Liver (tissue), 9 donors: ENCODE results near the gene IFRD2. TPM values are rescaled to one million over a fixed set of nuclear protein-coding genes. Genes with fewer than 3 reads are reported as not detected.

Experiments used
- DNase-seq: peaks from one replicate; pipeline ENCODE4 v3.0.0-alpha.2; 2017; ENCODE audit warnings: low spot score
- H3K27ac ChIP-seq, 2 donors: one replicate each; pipeline ENCODE4 v1.7.0; 2013; ENCODE audit warnings: inconsistent platforms in 2 of 2, low read length in 2 of 2, control low read depth in 1 of 2, low read depth in 1 of 2, mild to moderate bottlenecking in 1 of 2
- H3K27me3 ChIP-seq, 4 donors: one replicate each; pipeline versions ENCODE4 v1.6.1 to v1.7.0; 2013; ENCODE audit warnings: low read length in 3 of 4, inconsistent platforms in 1 of 4, mild to moderate bottlenecking in 1 of 4, moderate library complexity in 1 of 4; ENCODE audit not compliant: control insufficient read depth in 4 of 4, insufficient read depth in 4 of 4
- H3K36me3 ChIP-seq, 4 donors: one replicate each; pipeline versions ENCODE4 v1.6.1 to v1.7.0; 2013; ENCODE audit warnings: low read length in 3 of 4, mild to moderate bottlenecking in 3 of 4, low read depth in 1 of 4, moderate library complexity in 1 of 4; ENCODE audit not compliant: control insufficient read depth in 4 of 4, insufficient read depth in 3 of 4
- H3K4me1 ChIP-seq, 4 donors: one replicate each; pipeline versions ENCODE4 v1.6.1 to v1.7.0; 2013; ENCODE audit warnings: low read length in 3 of 4, mild to moderate bottlenecking in 3 of 4, moderate library complexity in 1 of 4; ENCODE audit not compliant: control insufficient read depth in 4 of 4, insufficient read depth in 4 of 4
- H3K4me3 ChIP-seq, 3 donors: one replicate each; pipeline versions ENCODE4 v1.6.1 to v1.7.0; 2013; ENCODE audit warnings: low read length in 3 of 3, control low read depth in 1 of 3, low read depth in 1 of 3, mild to moderate bottlenecking in 1 of 3
- H3K9ac ChIP-seq, 2 donors: one replicate each; pipeline ENCODE4 v1.7.0; 2013; ENCODE audit warnings: low read length in 2 of 2, mild to moderate bottlenecking in 2 of 2, moderate library complexity in 2 of 2, control low read depth in 1 of 2, low read depth in 1 of 2
- H3K9me3 ChIP-seq, 4 donors: one replicate each; pipeline versions ENCODE4 v1.6.1 to v1.7.0; 2013; ENCODE audit warnings: low read length in 3 of 4; ENCODE audit not compliant: control insufficient read depth in 4 of 4
- ATF3 ChIP-seq: IDR thresholded peaks from 2 replicates; pipeline ENCODE4 v1.6.1; 2016; ENCODE audit warnings: antibody characterized with exemption
- CTCF ChIP-seq: fragments of 150-350 bp; IDR thresholded peaks from 2 replicates; pipeline ENCODE4 v1.5.1; 2017; ENCODE audit warnings: improper control_type of control experiment, low read depth, low read length; ENCODE audit not compliant: missing input control
- EGR1 ChIP-seq, 2 donors: IDR thresholded peaks; 2 replicates each; pipeline ENCODE4 v1.6.1; 2016 to 2018; ENCODE audit warnings: antibody characterized with exemption in 2 of 2, low read depth in 2 of 2
- FOXA1 ChIP-seq: IDR thresholded peaks from 2 replicates; pipeline ENCODE4 v1.6.1; 2016; ENCODE audit warnings: antibody characterized with exemption
- FOXA2 ChIP-seq: IDR thresholded peaks from 2 replicates; pipeline ENCODE4 v1.6.1; 2016; ENCODE audit warnings: antibody characterized with exemption
- GABPA ChIP-seq, 2 donors: IDR thresholded peaks in 1 of 2; conservative IDR thresholded peaks in 1 of 2; 2 replicates each; pipeline ENCODE4 v1.6.1; 2016; ENCODE audit warnings: antibody characterized with exemption in 2 of 2, mild to moderate bottlenecking in 1 of 2, moderate library complexity in 1 of 2
- HNF4A ChIP-seq, 2 donors: conservative IDR thresholded peaks; 2 replicates each; pipeline ENCODE4 v1.6.1; 2016; ENCODE audit warnings: antibody characterized with exemption in 2 of 2, mild to moderate bottlenecking in 2 of 2
- HNF4G ChIP-seq: IDR thresholded peaks from 2 replicates; pipeline ENCODE4 v1.6.1; 2016; ENCODE audit warnings: antibody characterized with exemption
- JUND ChIP-seq, 2 donors: IDR thresholded peaks; 2 replicates each; pipeline ENCODE4 v1.6.1; 2016; ENCODE audit warnings: antibody characterized with exemption in 2 of 2
- MAX ChIP-seq: IDR thresholded peaks from 2 replicates; pipeline ENCODE4 v1.6.1; 2016; ENCODE audit warnings: antibody characterized with exemption
- NR2F2 ChIP-seq: IDR thresholded peaks from 2 replicates; pipeline ENCODE4 v1.6.1; 2016; ENCODE audit warnings: antibody characterized with exemption
- RAD21 ChIP-seq, 2 donors: IDR thresholded peaks; 2 replicates each; pipeline ENCODE4 v1.6.1; 2016; ENCODE audit warnings: antibody characterized with exemption in 2 of 2, mild to moderate bottlenecking in 2 of 2
- REST ChIP-seq: IDR thresholded peaks from 2 replicates; pipeline ENCODE4 v1.6.1; 2016; ENCODE audit warnings: antibody characterized with exemption, mild to moderate bottlenecking
- RXRA ChIP-seq, 2 donors: IDR thresholded peaks; 2 replicates each; pipeline ENCODE4 v1.6.1; 2017 to 2018; ENCODE audit warnings: antibody characterized with exemption in 2 of 2, mild to moderate bottlenecking in 1 of 2
- SP1 ChIP-seq: IDR thresholded peaks from 2 replicates; pipeline ENCODE4 v1.6.1; 2018; ENCODE audit warnings: antibody characterized with exemption, mild to moderate bottlenecking
- TAF1 ChIP-seq: conservative IDR thresholded peaks from 2 replicates; pipeline ENCODE4 v1.6.1; 2016; ENCODE audit warnings: antibody characterized with exemption, mild to moderate bottlenecking
- YY1 ChIP-seq: IDR thresholded peaks from 2 replicates; pipeline ENCODE4 v1.6.1; 2016; ENCODE audit warnings: antibody characterized with exemption, mild to moderate bottlenecking
- ZBTB33 ChIP-seq: IDR thresholded peaks from 2 replicates; pipeline ENCODE4 v1.6.1; 2016; ENCODE audit warnings: antibody characterized with exemption
- WGBS: extraction: QIAGEN DNeasy Blood & Tissue Kit; methylation state at CpG from one replicate; pipeline ENCODE4 v1.1.7; 2013; 5-methylcytosine and 5-hydroxymethylcytosine counted together
- polyA plus RNA-seq, 2 donors: library from polyadenylated mRNA; stranded (reverse) in 1 of 2; unstranded in 1 of 2; fragments of 200-250 nt in 1 of 2; fragments of >200 nt in 1 of 2; fragmentation: Nextera tagmentation in 1 of 2; extraction: Ambion mirVana in 1 of 2; gene quantifications; one replicate each; pipeline versions ENCODE4 v1.2.1 to v1.2.3, GENCODE V29; 2013 to 2015
- total RNA-seq, 2 donors: library from RNA; depleted of rRNA; stranded (reverse); fragments of >200 nt; gene quantifications; one replicate each; pipeline ENCODE4 v1.2.3, GENCODE V29; 2014
- donor health status: healthy.
- donor health status: healthy.
- donor health status: healthy.
- donor health status: healthy.
- donor health status: healthy.

The IFRD2 gene
- total and polyA plus RNA-seq, 4 donors: 55.7 to 91.2 (median 63.2) TPM

- Histone ChIP-seq H3K4me1 (peaks cover 6 to 64% (median 45%) of the 10 kb centered on the region in 4 donors), H3K36me3 (peaks cover 0 to 18% (median 7%) of the 10 kb centered on the region in 4 donors), H3K9me3 (no peaks in the 10 kb centered on the region), H3K27ac (no peak overlapping the region), H3K4me3 (no peak overlapping the region), H3K9ac (no peak overlapping the region), H3K27me3 (no peaks in the 10 kb centered on the region)
- WGBS: 87% methylated on average over 11 of the region's 11 CpGs
- no peak for DNase-seq
- TF ChIP-seq FOXA1: no peak
- TF ChIP-seq FOXA2: no peak
- no peak for TF ChIP-seq TAF1
- no peak for TF ChIP-seq RAD21 (IDR thresholded peaks at IDR 0.05)
- TF ChIP-seq ZBTB33: no peak
- no peak for TF ChIP-seq MAX
- TF ChIP-seq HNF4G: no peak
- TF ChIP-seq ATF3: no peak
Observed at GRCh38 chr3:50325497-50326181, 33.4 kb upstream of the IFRD2 start.

GRCh38 chr3:50325113-50325480 lies 32.9 kb upstream of the IFRD2 start:
- Histone ChIP-seq H3K4me3 (no peak overlapping the region), H3K4me1 (peaks cover 8 to 69% (median 50%) of the 10 kb centered on the region in 4 donors), H3K27me3 (no peaks in the 10 kb centered on the region), H3K36me3 (peaks cover 0 to 13% (median 4%) of the 10 kb centered on the region in 4 donors), H3K9me3 (no peaks in the 10 kb centered on the region), H3K9ac (no peak overlapping the region), H3K27ac (no peak overlapping the region)
- 78% methylated on average over 2 of the region's 2 CpGs for WGBS
- no peak for DNase-seq
- TF ChIP-seq REST (no peak), NR2F2 (no peak), CTCF (no peak), FOXA2 (no peak), FOXA1 (no peak), GABPA (IDR thresholded peaks at IDR 0.05 in 1 of 2, conservative IDR thresholded peaks at IDR 0.05 in 1 of 2) (no peak), HNF4A (conservative IDR thresholded peaks at IDR 0.05) (no peak), HNF4G (no peak), RXRA (IDR thresholded peaks at IDR 0.05) (no peak), EGR1 (IDR thresholded peaks at IDR 0.05; ENCODE audit: low read depth in 2 of 2) (no peak), RAD21 (IDR thresholded peaks at IDR 0.05) (no peak), YY1 (no peak), TAF1 (no peak), ZBTB33 (no peak), JUND (IDR thresholded peaks at IDR 0.05) (no peak), MAX (no peak), SP1 (no peak), ATF3 (no peak)
